GM12873 (cell line): ENCODE results near the gene C20orf204.

ENCODE experiments used
- TF ChIP-seq, protein P1 (sequence below): IDR thresholded peaks from 2 replicates; pipeline ENCODE4 v1.5.1; 2012; ENCODE audit warnings: low read depth, mild to moderate bottlenecking, moderate library complexity, low read length, control low read depth; ENCODE audit not compliant: insufficient read depth; ENCODE audit errors: missing control alignments

The C20orf204 gene

DNA sequence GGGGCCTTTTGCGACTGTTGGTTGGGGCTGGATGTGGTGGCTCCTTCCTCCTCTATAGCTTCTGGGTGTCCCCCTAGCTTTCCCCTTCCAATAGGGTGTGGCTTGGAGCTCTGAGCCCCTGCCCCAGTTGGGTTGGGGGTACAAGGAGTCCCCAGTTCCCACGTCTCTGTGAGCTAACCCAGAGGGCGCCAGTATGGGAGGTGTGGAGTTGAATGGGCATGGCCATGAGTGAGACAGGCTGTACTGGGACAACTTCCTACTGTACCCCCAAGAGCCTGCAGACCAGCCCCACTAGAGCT is 1.2 kb downstream of the C20orf204 start:
- TF ChIP-seq, protein P1, sequence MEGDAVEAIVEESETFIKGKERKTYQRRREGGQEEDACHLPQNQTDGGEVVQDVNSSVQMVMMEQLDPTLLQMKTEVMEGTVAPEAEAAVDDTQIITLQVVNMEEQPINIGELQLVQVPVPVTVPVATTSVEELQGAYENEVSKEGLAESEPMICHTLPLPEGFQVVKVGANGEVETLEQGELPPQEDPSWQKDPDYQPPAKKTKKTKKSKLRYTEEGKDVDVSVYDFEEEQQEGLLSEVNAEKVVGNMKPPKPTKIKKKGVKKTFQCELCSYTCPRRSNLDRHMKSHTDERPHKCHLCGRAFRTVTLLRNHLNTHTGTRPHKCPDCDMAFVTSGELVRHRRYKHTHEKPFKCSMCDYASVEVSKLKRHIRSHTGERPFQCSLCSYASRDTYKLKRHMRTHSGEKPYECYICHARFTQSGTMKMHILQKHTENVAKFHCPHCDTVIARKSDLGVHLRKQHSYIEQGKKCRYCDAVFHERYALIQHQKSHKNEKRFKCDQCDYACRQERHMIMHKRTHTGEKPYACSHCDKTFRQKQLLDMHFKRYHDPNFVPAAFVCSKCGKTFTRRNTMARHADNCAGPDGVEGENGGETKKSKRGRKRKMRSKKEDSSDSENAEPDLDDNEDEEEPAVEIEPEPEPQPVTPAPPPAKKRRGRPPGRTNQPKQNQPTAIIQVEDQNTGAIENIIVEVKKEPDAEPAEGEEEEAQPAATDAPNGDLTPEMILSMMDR = no peak

GRCh38 chr20:64037498-64038213 is 1.7 kb downstream of the C20orf204 start:
- TF ChIP-seq, protein P1 = no peak

DNA sequence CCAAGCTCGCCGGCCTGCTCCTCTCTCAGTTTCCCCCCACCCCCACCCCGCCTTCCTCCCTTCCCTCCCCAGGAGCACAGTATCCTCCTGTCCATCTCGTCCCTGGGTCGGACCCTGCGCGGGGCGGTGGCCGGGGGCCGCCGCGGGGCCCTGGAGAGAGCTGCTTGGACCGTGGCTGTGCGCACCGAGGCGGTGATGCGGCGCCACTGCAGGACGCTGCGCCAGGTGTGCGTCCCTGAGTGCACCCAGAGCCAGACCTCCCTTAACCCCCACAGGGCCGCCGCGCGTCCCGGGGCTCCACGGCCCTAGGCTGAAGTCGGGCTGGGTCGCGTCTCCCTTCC is 2.2 kb downstream of the C20orf204 start:
- TF ChIP-seq, protein P1 = no peak

DNA sequence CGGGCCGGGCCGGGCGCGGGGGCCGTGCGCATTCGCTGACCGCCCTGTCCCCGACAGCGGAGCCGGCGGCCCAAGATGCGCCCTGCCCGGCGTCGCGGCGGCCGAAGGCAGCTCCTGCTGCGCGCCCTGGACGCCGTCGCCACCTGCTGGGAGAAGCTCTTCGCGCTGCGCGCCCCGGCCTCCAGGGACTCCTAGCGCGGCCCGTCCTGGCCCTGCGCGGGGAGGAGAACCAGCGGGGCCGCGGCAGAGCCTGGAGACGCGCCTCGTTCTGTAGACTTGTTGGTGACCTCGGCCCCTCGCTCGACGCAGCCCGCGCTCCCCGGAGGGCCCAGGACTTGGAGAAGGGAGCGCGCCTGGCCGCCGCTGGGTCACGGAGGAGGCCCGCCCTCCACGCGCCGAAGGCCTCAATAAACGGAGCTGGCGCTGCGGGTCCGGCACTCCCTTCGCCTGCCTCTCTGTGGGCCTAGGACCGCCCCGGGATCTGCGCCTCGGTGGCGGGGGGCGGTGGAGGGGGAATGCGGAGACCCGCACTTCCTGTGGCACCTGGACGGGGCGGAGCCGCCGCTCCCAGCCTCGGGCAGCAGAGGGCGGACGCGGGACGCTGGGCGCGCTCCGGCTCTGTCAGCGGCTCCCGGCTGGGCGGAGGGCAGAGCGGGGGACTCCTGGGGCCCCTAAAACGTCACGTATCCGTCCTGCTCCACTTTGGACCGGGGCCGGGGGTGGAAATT is 2.7 kb downstream of the C20orf204 start:
- TF ChIP-seq, protein P1 = peak; percentile 74

DNA sequence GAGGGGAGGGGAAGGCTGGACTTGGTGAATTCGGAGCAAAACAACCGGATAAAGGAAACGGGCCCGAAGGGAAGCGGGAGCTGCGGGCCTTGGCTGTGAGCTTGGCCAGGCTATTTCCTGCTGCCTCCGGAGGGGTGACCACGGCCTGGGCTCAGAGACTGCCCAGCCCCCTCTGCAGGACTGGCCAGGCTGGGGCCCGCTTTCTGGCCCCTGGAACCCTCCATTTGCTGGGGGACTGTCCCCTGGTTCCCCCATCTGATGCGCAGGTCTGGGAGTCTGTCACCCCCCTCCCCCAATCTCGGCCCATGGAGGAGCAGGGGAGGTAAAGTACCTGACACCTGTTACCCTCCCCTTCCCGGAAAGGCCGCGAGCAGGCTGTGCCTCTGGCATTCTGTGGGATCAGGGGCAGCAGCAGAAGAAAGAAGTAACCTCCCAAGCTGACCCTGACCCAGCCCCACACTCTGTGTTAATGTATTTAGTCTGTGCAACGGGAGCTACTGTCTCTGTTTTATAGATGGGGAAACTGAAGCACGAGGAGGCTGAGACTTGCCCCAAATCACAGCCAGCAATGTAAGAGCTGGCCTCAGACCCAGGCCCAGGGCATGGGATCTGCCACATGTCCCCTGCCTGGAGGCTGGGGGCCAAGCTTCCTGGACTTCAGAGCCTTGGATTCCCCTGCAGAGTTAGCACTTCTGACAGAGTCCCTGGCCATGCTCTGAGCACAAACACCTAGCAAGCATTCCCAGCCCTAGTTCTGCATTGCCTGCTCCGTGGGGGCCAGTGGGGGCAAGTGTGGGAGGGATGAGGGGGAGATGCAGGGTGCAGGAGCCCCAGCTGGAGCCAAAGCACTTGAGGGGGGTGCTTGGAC is 3.5 kb downstream of the C20orf204 start:
- TF ChIP-seq, protein P1 = no peak

- TF ChIP-seq, protein P1 = no peak
Measured at GRCh38 chr20:64040231-64041039, 4.5 kb downstream of the C20orf204 start.
